EL (cell line): ENCODE data around the gene KDR.

Experiments used
- DNase-seq: peaks from one replicate; pipeline ENCODE4 v3.0.0-alpha.2; 2016

Gene KDR

DNA sequence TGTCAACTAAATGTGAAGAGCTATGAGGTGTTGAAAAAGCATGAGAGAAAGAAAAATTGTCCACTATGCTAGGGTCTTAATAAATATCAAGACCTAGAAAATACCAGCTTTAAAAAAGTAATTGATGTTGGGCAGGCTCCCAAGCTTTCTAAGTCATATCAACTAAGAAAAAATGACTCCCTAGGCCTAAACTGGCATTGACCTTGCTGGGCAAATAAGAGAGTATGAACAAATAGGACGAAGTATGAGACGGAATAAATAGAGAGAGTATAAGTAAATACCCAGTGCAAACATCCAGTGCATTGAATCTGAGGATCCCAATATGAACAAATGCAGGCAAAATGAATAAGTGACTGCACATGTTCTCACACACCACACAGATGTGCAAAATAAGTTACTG, 3.2 kb downstream of the KDR start:
- DNase-seq, result no peak

DNA sequence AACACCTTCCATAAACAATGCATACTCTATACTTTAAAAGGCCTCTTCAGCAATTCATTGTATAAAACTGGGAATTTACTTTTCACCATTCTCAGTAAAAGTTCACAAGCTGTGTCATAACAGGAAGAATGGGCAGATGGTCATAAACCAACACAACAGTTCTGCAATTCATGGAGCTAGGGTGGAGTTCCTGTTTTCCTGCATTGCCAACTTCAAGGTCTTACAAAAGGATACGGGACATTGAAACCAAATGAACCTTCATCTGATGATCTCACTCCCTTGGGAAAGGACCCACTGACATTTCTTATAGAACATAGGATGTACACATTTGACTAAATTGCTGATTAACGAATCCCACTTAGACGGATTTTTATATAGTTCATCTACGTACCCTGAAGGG, 4.1 kb downstream of the KDR start:
- no peak for DNase-seq

DNA sequence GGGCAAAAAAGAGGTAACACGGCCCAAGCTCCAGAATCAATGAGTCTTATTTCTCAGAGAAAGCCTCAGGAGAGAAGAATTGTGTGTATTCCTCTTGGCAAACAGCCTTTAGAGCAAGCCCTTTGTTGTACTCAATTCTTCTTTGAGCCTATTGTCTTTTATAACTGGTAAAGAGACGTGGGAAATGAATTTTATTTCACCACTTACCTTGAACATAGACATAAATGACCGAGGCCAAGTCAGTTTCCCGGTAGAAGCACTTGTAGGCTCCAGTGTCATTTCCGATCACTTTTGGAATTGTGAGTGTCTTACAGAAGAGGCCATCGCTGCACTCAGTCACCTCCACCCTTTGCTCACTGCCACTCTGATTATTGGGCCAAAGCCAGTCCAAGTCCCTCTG, 7.0 kb downstream of the KDR start:
- DNase-seq, result no peak

DNA sequence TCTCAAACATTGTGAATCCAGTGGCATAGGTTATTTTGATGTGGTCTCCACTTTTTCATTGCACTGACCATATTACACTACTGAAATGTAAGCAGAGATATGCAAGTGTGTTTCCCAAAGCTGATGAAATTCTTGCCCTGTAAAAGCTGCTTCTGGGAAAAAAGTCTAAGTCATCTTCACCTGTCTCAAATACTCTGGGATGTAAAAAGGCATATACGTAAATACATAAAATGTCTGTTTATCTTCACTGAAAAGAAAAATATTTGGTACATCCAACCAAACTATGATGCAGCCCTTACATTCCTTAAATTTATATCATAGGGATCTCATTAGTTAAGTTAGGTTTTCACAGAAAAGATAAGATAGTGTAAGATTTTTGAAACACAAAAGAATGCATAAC, 7.9 kb downstream of the KDR start:
- DNase-seq, result no peak

DNA sequence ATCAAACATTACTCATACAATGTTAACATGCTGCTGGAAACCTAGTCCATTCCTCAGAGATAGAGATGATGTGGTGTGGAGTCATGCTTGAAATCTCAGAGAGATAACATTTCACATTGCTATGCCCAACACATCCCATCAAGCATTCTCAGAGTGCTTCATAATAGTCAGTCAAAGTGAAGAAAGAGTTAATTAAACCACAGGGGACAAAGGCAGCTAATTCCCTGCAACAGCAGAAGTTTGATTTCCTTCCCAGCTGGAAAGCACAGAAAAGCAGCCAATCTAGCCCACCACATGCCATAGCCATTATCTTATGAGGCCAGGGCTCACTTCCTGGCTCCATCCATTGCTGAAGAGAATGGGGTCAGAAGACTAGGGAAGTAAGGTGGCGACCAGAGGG, 8.9 kb downstream of the KDR start:
- DNase-seq, result peak; percentile 2

DNA sequence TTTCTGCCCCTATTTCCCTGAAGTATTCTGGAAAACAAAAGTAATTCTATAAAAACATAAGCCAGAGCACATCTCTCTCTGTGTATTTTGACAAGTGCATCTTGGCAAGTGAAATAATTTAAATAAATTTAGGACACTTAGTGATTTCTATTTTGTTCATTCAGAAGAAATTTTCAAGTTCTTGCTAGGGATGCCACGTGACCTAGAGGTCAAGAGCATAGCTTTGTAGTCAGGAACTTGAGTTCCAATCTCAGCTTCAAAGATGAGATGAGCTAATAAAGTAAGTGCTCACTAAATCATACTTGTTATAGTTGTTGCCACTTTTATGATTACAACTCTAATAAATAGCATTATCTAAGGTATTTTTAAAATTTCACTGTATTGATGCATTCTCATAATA, 13.8 kb downstream of the KDR start:
- no peak for DNase-seq

DNA sequence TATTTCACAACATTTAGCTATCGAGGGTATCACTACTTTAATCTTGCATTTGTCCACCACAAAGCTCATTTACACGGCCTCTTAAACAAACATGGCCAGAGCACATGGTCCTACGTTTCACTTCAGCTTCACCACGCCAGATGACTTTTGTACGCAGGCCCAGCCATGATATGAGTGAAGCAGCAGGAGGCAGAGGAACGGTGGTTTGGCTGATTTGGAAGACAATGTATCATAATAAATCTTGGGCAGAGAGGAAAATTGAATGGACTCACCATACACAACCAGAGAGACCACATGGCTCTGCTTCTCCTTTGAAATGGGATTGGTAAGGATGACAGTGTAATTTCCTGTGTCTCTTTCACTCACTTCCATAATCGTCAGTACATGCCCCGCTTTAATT, 15.3 kb downstream of the KDR start:
- no peak for DNase-seq

DNA sequence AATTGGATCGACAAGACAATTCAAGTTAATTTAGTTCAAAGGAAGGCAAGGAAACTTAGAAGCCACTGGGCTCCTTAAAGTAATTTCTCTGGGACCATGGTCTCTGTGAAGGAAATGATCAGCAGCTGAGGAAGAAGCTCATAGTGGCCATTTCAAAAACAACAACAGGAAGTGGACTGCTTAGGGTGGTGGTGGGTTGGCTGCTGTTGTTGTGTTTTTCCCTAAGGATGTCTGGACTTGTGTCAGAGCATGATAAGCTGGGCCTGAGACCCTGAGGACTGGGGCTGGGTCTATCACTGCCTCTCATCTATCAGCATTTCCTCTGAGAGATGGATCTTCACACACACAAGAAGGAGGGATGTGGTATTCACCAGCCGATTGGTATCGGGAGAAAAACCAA, 18.3 kb downstream of the KDR start:
- DNase-seq, result no peak

DNA sequence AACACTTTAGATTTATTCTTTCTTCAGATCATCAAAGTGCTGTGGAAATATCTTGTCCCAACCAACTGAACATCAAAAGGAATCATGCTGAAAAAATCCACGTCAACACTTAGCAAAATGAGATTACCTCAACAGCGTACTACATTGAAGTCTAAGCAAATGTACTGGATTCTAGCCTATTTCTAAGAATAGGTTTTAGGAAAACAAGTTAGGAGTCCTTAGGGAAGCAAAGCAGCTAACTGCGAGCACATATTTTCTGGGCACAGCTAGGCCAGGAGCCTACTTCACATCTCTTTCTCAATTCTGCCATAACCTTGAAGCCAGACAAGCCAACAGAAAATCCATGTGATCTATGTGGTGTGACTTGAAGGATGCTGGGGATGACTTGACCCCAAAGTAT, 22.2 kb downstream of the KDR start:
- no peak for DNase-seq

DNA sequence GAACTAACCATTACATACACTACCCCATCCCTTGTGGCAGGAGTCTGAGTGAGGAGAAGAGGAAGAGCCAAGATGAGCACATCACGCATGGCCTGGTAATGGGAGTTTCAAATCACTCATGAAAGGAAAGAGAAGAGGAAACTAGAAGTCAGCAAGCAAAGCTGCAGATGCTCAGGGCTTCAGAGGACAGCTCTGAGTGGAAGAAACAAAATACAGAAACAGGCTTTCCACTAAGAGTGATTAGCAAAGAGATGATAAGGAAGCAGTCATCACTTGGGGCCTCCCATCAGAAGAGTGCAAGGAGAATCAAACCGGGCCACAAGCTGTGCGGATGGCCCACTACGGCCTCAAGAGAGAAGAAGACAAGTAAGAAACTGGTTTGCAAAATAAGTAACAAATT, 25.6 kb downstream of the KDR start:
- no peak for DNase-seq

DNA sequence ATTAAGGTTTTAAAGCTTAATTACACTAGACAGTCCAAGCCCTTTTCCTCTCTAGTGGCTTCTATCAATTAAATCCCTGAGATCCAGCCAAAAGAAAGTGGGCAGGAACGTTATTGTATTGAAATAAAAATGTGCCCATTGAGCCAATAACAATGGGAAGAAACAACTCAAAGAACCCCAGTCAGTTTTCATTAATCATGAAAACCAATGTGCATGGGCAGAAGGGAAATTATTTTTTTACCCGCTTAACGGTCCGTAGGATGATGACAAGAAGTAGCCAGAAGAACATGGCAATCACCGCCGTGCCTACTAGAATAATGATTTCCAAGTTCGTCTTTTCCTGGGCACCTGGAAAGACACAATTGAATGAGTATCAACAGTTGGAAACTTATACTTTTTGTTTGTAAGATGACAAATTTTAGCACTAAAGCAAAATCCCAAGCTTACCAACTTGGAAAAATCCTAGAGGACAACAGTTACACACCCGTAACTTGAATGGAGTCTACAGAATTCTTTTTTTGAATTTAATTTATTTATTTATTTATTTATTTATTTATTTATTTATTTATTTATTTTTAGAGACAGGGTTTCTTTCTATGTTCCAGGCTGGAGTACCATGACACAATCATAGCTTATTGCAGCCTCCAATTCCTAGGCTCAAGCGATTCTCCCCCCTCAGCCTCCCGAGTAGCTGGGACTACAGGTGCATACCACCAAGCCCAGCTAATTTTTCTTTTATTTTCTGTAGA, 26.8 kb downstream of the KDR start:
- DNase-seq, result no peak

DNA sequence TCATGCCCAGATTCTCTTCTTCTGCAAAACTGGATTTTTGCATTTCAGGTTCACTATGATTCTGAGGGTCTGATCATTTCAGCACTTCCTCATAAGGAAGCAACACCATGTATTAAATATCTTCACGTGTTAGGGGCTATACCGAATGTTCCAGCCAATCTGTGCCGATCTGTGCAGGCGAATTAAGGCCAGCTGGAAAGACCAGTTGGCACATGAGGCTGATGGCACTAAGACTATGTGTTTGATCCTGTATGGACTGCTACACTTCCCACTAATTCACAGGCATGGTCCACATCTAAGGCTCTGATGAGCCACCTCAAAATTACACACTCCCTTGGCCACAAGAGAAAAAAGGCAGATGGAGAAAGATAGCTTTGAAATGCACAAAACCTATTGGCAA, 28.8 kb downstream of the KDR start:
- no peak for DNase-seq

DNA sequence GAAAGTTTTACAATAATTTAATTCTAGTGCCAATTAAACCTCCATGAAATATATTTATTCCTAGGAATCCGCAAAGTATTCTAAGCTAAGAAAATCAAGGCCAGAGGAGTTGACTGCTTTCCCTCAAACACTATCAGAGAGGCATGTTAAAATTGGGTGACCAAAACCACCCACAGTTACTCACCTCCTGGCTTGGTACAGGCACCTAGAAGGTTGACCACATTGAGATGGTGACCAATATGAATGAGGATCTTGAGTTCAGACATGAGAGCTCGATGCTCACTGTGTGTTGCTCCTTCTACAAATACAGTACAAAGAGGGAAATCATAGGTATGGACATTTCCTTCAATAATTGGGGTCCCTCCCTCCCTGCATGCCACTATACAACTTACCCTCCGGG, 29.4 kb downstream of the KDR start:
- no peak for DNase-seq

DNA sequence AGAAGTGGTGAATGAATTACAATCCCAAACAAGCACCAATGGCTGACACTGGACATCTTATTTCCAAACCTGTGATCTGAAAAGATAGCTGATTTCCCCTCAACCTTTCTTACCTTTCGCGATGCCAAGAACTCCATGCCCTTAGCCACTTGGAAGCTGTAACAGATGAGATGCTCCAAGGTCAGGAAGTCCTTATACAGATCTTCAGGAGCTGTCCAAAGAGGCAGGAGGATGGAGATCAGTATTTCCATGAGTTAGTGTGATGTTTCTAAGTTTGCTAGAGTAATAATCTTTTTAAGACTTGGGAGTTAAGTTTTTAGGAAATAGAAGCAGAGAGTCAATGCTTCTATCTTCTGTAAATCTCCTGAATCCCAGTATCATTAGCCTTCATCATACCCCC, 32.9 kb downstream of the KDR start:
- no peak for DNase-seq

DNA sequence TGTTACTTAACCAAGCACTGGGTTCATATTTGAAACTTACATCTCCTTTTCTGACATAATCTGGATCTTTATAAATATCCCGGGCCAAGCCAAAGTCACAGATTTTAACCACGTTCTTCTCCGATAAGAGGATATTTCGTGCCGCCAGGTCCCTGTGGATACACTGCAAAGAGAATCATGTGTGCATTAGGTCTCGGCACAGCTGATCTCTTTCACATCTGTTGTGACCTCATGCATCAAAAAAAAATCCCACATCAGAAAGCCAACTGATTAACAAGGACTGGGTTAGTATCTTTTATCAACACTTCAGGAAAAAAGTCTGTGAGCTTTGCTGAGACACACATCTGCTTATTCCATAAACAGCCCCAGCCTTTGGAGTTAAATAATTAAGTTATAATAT, 35.5 kb downstream of the KDR start:
- no peak for DNase-seq

DNA sequence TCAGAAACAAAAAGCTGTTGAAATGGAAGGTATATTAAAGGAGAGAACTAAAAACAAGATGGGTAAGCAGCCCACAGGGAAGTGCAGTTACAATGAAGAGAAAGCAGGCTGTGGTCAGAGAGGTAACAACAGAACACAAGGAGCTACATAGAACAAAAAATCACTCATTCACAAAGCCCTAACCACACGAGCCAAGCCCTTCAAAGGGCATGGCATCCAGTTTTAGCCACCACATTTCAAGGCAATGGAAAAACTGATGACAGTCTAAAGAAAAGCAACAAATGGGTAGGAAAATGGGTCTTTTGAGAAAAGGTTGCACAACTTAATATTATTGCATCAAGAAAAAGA, 37.5 kb downstream of the KDR start:
- no peak for DNase-seq

DNA sequence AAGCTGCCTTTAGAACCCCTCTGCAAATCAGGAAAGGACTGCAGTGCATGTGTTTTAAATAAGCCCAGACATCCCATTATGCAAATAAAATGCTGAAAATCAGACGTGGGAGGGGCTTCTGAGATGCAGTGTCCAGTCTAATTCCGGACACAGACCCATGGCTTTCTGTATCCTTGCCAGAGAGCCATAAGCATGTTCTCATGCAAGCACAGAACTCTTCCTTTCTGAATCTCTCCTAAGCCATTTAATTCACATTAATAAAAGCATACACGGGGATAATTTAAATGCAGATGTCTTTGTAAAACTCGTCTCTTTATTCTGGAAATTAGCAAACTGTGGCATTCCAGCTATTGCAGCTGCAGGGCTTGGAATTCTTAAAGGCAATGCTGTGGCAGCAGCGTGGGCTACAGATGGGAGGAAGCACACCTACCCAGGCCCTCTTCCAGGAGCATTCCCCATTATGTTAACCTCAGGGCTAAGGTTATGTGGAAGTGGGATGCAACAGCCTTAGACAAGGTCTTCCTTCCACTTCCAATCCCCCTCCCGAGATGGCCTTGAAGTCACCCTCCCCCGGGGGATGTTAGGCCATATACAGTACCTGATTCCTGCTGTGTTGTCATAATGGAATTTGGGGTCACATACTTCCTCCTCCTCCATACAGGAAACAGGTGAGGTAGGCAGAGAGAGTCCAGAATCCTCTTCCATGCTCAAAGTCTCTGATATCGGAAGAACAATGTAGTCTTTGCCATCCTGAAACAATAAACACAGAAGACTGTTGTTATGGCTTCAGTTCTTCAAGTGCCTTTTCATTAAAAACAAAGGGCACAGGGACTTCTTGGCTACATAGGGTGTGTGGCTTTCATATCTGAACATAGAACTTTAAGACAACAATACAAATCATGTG, 38.1 kb downstream of the KDR start:
- DNase-seq, result no peak

DNA sequence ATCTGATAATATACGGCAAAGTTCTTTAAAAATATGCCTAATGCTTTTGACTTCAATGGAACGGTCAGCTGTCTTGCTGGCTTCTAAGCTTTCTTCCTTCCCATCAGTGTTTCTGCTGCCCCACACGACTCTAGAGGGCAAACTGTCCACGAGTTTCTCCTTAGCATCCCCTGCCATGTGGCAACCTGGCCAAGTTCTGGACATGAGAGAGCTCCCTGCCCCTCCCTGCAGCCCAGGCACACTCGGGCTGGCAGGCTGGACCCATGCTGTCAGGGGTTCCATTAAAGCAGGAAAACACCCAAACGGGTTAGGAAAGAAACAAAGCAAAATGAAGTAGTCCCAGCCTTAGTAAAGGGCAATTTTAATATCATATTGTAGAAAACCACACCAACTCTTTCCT, 38.8 kb downstream of the KDR start:
- DNase-seq, result no peak

DNA sequence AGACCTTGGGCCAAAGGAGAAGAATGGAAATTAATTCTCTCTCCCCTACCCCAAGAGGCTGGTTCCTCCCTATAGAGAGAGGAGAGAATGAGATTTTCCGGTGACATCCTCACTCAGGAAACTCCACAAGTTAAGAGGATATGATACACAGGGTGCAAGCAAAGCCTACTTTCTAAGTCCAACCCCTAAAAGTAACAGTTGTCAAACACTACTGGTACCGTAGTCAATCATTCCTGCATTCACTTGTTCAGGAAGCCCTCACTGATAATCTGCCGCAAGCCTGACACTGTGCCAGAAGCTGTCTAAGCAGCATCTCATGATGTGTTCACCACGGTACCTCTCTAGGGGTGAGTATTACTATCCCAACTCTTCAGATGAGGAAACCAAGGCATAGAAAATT, 41.7 kb downstream of the KDR start:
- DNase-seq, result no peak

DNA sequence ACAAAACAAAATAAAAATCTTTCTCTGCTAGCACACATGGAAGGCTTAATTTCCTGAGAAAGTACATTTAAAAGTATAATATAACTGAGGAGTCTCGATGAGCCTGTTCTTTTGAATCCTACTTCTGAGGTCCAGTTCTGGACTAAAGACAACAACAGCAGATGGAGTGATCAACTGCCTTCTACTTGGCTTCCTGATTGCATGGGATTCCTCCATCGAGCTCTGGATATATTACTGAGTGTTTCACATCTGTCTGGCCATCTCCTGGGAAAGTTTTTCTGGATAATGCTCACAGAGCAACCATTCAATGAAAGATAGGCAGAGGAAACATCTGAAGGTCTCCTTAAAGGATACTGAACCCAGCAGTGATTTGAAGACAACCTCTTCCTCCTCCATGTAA, 42.6 kb downstream of the KDR start:
- no peak for DNase-seq

DNA sequence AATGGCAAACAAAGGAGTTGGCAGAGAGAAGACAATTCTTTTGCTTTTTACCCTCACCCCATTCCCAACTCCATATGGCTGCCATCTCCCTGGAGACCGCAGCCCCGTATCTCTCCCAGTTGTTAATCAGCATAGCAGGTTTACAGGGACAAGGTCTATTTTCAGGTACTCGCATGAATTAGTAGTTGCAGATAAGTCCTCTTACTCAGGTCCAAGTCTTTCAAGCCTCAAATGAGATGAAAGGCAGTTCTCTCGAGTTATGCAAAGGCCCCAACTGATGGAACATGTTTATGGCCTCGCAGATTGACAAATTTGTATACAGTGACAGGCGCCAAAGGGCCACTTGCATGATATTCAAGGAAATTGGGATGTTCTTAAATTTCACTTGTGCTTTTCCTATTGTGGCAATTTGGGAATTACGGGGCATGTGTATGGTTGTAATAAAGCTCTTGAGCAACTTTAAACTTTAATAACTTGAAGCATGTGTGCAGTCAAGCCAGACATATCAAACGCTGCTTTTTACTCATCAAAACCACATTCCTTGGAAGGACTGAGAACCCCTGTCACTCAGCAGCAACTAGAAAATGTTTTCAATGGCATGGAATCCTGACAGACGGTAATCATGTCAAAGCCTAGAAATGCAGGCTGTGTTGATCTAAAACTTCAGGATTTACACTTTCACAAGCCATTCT, 45.1 kb downstream of the KDR start:
- DNase-seq, result no peak

DNA sequence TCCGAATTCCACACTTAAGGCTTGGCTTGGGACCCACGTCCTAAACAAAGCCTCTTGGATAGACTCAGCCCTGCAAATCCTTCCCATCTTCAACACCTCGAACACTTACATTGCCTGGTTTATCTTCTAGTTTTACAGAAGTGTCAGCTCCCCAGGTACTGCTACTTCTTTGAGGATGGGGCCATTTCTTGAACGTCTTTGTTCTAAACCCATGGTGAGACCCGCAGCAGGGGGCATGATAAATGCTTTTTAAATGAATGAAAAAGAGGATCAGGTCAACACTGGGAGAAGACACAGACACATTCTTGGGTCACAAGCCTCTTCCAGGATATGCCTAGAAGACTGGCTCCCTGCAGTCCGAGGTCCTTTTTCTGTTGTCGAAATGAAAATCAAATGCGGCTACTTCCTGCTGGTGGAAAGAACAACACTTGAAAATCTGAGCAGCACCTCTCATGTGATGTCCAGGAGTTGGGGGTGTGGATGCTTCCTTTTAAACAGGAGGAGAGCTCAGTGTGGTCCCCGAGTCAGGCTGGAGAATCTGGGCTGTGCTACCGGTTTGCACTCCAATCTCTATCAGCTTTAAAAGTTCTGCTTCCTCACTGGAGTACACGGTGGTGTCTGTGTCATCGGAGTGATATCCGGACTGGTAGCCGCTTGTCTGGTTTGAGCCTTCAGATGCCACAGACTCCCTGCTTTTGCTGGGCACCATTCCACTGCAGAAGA, 45.8 kb downstream of the KDR start:
- no peak for DNase-seq

DNA sequence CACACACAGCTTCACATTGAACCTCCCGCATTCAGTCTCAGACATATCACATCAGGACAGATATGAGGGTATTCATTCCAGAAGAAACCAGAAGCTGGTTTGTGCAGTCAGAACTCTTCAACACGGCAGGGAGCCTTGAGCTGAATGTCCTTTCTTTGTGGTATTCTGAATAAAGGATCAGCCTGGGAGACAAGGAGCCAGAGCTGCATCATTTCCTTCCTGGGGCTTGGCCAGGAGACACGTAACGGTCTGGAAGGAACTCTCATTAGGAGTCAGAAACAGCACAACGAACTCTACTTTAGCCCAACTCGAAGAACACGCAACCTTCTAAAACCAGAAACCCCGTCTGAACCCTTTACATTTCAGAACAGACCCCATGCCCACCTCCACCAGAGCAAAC, 46.4 kb downstream of the KDR start:
- peak; percentile 30 for DNase-seq
